ES-I3 (cell line): ENCODE results near the gene MAPK8IP2.
"Not testable (repeated sequence)": the region's sequence is repeated elsewhere in the genome, so short reads cannot be mapped to it uniquely, and the experiment has no call there.

Experiments
- H3K36me3 ChIP-seq: 2 replicates; pipeline ENCODE4 v1.6.1; 2013; ENCODE audit warnings: mild to moderate bottlenecking, low read length, control low read depth, moderate library complexity; ENCODE audit not compliant: insufficient read depth
- H3K4me1 ChIP-seq: 2 replicates; pipeline ENCODE4 v1.6.1; 2013; ENCODE audit warnings: mild to moderate bottlenecking, control low read depth, low read length; ENCODE audit not compliant: insufficient read depth
- H3K9ac ChIP-seq: 2 replicates; pipeline ENCODE4 v1.6.1; 2013; ENCODE audit warnings: low read depth, mild to moderate bottlenecking, low read length, moderate library complexity
- H3K9me3 ChIP-seq: 2 replicates; pipeline ENCODE4 v1.6.1; 2013; ENCODE audit warnings: mild to moderate bottlenecking, low read length, moderate library complexity; ENCODE audit not compliant: control insufficient read depth, insufficient read depth

Gene MAPK8IP2

GRCh38 chr22:50641696-50642607 is 41.4 kb downstream of the MAPK8IP2 start:
- Histone ChIP-seq H3K36me3 (no peaks in the 10 kb centered on the region), H3K9me3 (no peaks in the 10 kb centered on the region; the same call in 1 of the 2 replicates), H3K4me1 (peaks cover 11% of the 10 kb centered on the region; the same call in 1 of the 2 replicates), H3K9ac (no peak overlapping the region)

- not testable (repeated sequence) for H3K9me3 ChIP-seq, H3K36me3 ChIP-seq, H3K9ac ChIP-seq
- peaks cover 11% of the 10 kb centered on the region; the same call in 1 of the 2 replicates for H3K4me1 ChIP-seq
These were observed 42.6 kb downstream of the MAPK8IP2 start for GRCh38 chr22:50643021-50643820.

- H3K9ac ChIP-seq, H3K9me3 ChIP-seq, H3K36me3 ChIP-seq: not testable (repeated sequence)
- H3K4me1 ChIP-seq, result peaks cover 11% of the 10 kb centered on the region; the same call in 1 of the 2 replicates
These were observed 43.2 kb downstream of the MAPK8IP2 start for GRCh38 chr22:50643821-50644101.

GRCh38 chr22:50653256-50653655 is 52.7 kb downstream of the MAPK8IP2 start:
- H3K9me3 ChIP-seq, result peaks cover 7% of the 10 kb centered on the region
- peaks cover 12% of the 10 kb centered on the region; the same call in 1 of the 2 replicates for H3K4me1 ChIP-seq
- H3K36me3 ChIP-seq, result no peaks in the 10 kb centered on the region
- no peak overlapping the region for H3K9ac ChIP-seq

- H3K9ac ChIP-seq, H3K36me3 ChIP-seq, H3K9me3 ChIP-seq: not testable (repeated sequence)
- H3K4me1 ChIP-seq, result peaks cover 12% of the 10 kb centered on the region; the same call in 1 of the 2 replicates
These were observed 54.1 kb downstream of the MAPK8IP2 start for GRCh38 chr22:50654664-50655063.

GRCh38 chr22:50656122-50657070 is 55.8 kb downstream of the MAPK8IP2 start:
- Histone ChIP-seq H3K36me3 (no peaks in the 10 kb centered on the region), H3K9me3 (no peaks in the 10 kb centered on the region; the same call in 1 of the 2 replicates), H3K4me1 (peaks cover 12% of the 10 kb centered on the region; the same call in 1 of the 2 replicates), H3K9ac (no peak overlapping the region)

- Histone ChIP-seq H3K9me3 (no peaks in the 10 kb centered on the region; the same call in 1 of the 2 replicates), H3K36me3 (no peaks in the 10 kb centered on the region), H3K9ac (no peak overlapping the region), H3K4me1 (peaks cover 12% of the 10 kb centered on the region; the same call in 1 of the 2 replicates)
These were observed 57.3 kb downstream of the MAPK8IP2 start for GRCh38 chr22:50657925-50658324.

GRCh38 chr22:50659711-50660110 is 59.1 kb downstream of the MAPK8IP2 start:
- peaks cover 12% of the 10 kb centered on the region; the same call in 1 of the 2 replicates for H3K4me1 ChIP-seq
- not testable (repeated sequence) for H3K9ac ChIP-seq, H3K36me3 ChIP-seq, H3K9me3 ChIP-seq

GRCh38 chr22:50660306-50660705 is 59.7 kb downstream of the MAPK8IP2 start:
- peaks cover 12% of the 10 kb centered on the region; the same call in 1 of the 2 replicates for H3K4me1 ChIP-seq
- no peaks in the 10 kb centered on the region; the same call in 1 of the 2 replicates for H3K9me3 ChIP-seq
- no peak overlapping the region for H3K9ac ChIP-seq
- H3K36me3 ChIP-seq, result no peaks in the 10 kb centered on the region
